Erythroblast (primary cell): ENCODE measurements around the gene GPR152.

Experiments
- GATA1 ChIP-seq: IDR thresholded peaks from 2 replicates; pipeline ENCODE4 v1.6.1; 2011; ENCODE audit warnings: low read depth, mild to moderate bottlenecking, control low read depth, low read length, moderate library complexity
- POLR2A ChIP-seq: IDR thresholded peaks from 2 replicates; pipeline ENCODE4 v1.6.1; 2011; ENCODE audit warnings: mild to moderate bottlenecking, low read length

- TF ChIP-seq POLR2A, result no peak
- TF ChIP-seq GATA1, result no peak
Measured at GRCh38 chr11:67404515-67405195, 47.9 kb downstream of the GPR152 start.
